Choroid plexus epithelial cell (primary cell): ENCODE measurements around the gene PYURF.

Source experiments
- DNase-seq: peaks from one replicate; pipeline ENCODE4 v3.0.0-alpha.2; 2010; ENCODE audit warnings: low read depth
- H3K4me3 ChIP-seq: 2 replicates; pipeline ENCODE4 v1.5.1; 2011; ENCODE audit warnings: low read depth, mild to moderate bottlenecking, control low read depth, low read length, moderate library complexity
- TF ChIP-seq, protein P1 (sequence below): conservative IDR thresholded peaks from 2 replicates; pipeline ENCODE4 v1.5.1; 2011; ENCODE audit warnings: low read depth, mild to moderate bottlenecking, control low read depth, inconsistent platforms, low read length, moderate library complexity

Gene PYURF

DNA sequence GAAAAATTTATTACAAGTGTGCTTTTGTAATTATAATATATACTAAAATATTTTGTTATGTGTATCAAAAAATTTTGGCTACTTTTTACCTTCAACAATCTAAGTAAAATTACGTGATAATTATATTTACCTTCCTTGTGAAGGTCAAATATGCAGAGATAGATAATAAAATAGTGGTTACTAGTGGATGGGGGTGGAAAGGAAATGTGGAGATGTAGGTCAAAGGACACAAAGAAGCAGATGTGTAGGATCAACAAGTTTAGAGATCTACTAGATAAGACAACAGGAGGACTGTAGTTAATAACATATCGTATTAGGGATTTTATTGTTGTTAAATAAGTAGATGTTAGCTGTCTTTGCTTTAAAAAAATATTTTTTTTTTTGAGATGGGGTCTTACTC, 45.3 kb downstream of the PYURF start:
- no peak for DNase-seq
- TF ChIP-seq, protein P1, sequence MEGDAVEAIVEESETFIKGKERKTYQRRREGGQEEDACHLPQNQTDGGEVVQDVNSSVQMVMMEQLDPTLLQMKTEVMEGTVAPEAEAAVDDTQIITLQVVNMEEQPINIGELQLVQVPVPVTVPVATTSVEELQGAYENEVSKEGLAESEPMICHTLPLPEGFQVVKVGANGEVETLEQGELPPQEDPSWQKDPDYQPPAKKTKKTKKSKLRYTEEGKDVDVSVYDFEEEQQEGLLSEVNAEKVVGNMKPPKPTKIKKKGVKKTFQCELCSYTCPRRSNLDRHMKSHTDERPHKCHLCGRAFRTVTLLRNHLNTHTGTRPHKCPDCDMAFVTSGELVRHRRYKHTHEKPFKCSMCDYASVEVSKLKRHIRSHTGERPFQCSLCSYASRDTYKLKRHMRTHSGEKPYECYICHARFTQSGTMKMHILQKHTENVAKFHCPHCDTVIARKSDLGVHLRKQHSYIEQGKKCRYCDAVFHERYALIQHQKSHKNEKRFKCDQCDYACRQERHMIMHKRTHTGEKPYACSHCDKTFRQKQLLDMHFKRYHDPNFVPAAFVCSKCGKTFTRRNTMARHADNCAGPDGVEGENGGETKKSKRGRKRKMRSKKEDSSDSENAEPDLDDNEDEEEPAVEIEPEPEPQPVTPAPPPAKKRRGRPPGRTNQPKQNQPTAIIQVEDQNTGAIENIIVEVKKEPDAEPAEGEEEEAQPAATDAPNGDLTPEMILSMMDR: no peak
- no peak overlapping the region for H3K4me3 ChIP-seq

- H3K4me3 ChIP-seq: no peak overlapping the region
- DNase-seq: no peak
- TF ChIP-seq, protein P1: no peak
Observed at GRCh38 chr4:88477229-88477860, 46.2 kb downstream of the PYURF start.
